Muscle of leg (tissue), 11 donors: ENCODE measurements around the gene TCERG1L. TPM values are rescaled to one million over a fixed set of nuclear protein-coding genes. Genes with fewer than 3 reads are reported as not detected.

ENCODE experiments used
- DNase-seq: peaks from one replicate; pipeline ENCODE4 v3.0.0; 2013
- H3K27ac ChIP-seq: one replicate; pipeline ENCODE4 v1.5.1; 2013; ENCODE audit warnings: mild to moderate bottlenecking, low read length, control low read depth
- H3K27me3 ChIP-seq: one replicate; pipeline ENCODE4 v1.6.1; 2013; ENCODE audit warnings: low read length; ENCODE audit not compliant: control insufficient read depth, insufficient read depth
- H3K36me3 ChIP-seq: one replicate; pipeline ENCODE4 v1.6.1; 2013; ENCODE audit warnings: low read length; ENCODE audit not compliant: control insufficient read depth, insufficient read depth
- H3K4me1 ChIP-seq: one replicate; pipeline ENCODE4 v1.6.1; 2013; ENCODE audit warnings: low read length; ENCODE audit not compliant: control insufficient read depth, insufficient read depth
- H3K4me3 ChIP-seq: one replicate; pipeline ENCODE4 v1.5.1; 2013; ENCODE audit warnings: low read length, control low read depth
- H3K9me3 ChIP-seq: replicated peaks from 2 replicates; pipeline ENCODE4 v1.6.1; 2013; ENCODE audit warnings: low read depth, low read length; ENCODE audit not compliant: control insufficient read depth
- WGBS: methylation state at CpG from one replicate; pipeline ENCODE4 v1.1.5; 2013; ENCODE audit warnings: missing lambda C conversion rate; ENCODE audit not compliant: insufficient coverage; 5-methylcytosine and 5-hydroxymethylcytosine counted together
- polyA plus RNA-seq, 8 donors: library from polyadenylated mRNA; unstranded; fragments of 120-200 nt; gene quantifications; one replicate each; pipeline versions ENCODE4 v1.2.1 to v1.2.3, GENCODE V29; 2013; ENCODE audit warnings: inconsistent platforms in 1 of 8, low replicate concordance in 1 of 8; ENCODE audit not compliant: insufficient read length in 8 of 8, insufficient read depth in 1 of 8
- total RNA-seq: library from RNA; stranded (reverse); fragments of 120-200 nt; gene quantifications from one replicate; pipeline ENCODE4 v1.2.4, GENCODE V29; 2013

Gene TCERG1L
- total and polyA plus RNA-seq, 9 donors = 0.04 to 1.1 (median 0.15) TPM

GRCh38 chr10:131230641-131231322 is 80.7 kb downstream of the TCERG1L start:
- no peaks in the 10 kb centered on the region for H3K36me3 ChIP-seq
- no peak for DNase-seq
- no peaks in the 10 kb centered on the region for H3K4me1 ChIP-seq
- 89% methylated on average over 15 of the region's 15 CpGs for WGBS
- peaks cover 5% of the 10 kb centered on the region for H3K27me3 ChIP-seq
- H3K9me3 ChIP-seq = peaks cover 5% of the 10 kb centered on the region
- H3K27ac ChIP-seq = no peak overlapping the region
- H3K4me3 ChIP-seq = no peak overlapping the region

GRCh38 chr10:131230166-131230565 is 81.4 kb downstream of the TCERG1L start:
- Histone ChIP-seq H3K4me3 (no peak overlapping the region), H3K4me1 (no peaks in the 10 kb centered on the region), H3K27ac (no peak overlapping the region), H3K36me3 (no peaks in the 10 kb centered on the region), H3K9me3 (peaks cover 5% of the 10 kb centered on the region), H3K27me3 (peaks cover 5% of the 10 kb centered on the region)
- no peak for DNase-seq
- 86% methylated on average over 15 of the region's 17 CpGs for WGBS

GRCh38 chr10:131227163-131227740 is 84.3 kb downstream of the TCERG1L start:
- no peak overlapping the region for H3K27ac ChIP-seq
- H3K4me3 ChIP-seq = no peak overlapping the region
- no peaks in the 10 kb centered on the region for H3K4me1 ChIP-seq
- no peaks in the 10 kb centered on the region for H3K36me3 ChIP-seq
- H3K9me3 ChIP-seq = peaks cover 3% of the 10 kb centered on the region
- no peak for DNase-seq
- H3K27me3 ChIP-seq = peaks cover 7% of the 10 kb centered on the region
- WGBS = 93% methylated on average over 11 of the region's 16 CpGs

- Histone ChIP-seq H3K4me3 (no peak overlapping the region), H3K27me3 (peaks cover 8% of the 10 kb centered on the region), H3K4me1 (no peaks in the 10 kb centered on the region), H3K27ac (no peak overlapping the region), H3K9me3 (peaks cover 3% of the 10 kb centered on the region), H3K36me3 (no peaks in the 10 kb centered on the region)
- no peak for DNase-seq
- 56% methylated on average over 8 of the region's 18 CpGs for WGBS
Observed at GRCh38 chr10:131226446-131227162, 84.9 kb downstream of the TCERG1L start.

GRCh38 chr10:131224106-131224505 is 87.4 kb downstream of the TCERG1L start:
- H3K9me3 ChIP-seq = peaks cover 1% of the 10 kb centered on the region
- H3K4me3 ChIP-seq = no peak overlapping the region
- H3K27ac ChIP-seq = no peak overlapping the region
- H3K4me1 ChIP-seq = no peaks in the 10 kb centered on the region
- 65% methylated on average over 7 of the region's 8 CpGs for WGBS
- no peak for DNase-seq
- no peaks in the 10 kb centered on the region for H3K36me3 ChIP-seq
- peaks cover 10% of the 10 kb centered on the region for H3K27me3 ChIP-seq

GRCh38 chr10:131223422-131223821 is 88.1 kb downstream of the TCERG1L start:
- no peaks in the 10 kb centered on the region for H3K9me3 ChIP-seq
- H3K27me3 ChIP-seq = peaks cover 10% of the 10 kb centered on the region
- 45% methylated on average over 4 of the region's 4 CpGs for WGBS
- no peak for DNase-seq
- no peak overlapping the region for H3K4me3 ChIP-seq
- no peaks in the 10 kb centered on the region for H3K4me1 ChIP-seq
- H3K36me3 ChIP-seq = no peaks in the 10 kb centered on the region
- no peak overlapping the region for H3K27ac ChIP-seq

- Histone ChIP-seq H3K27ac (no peak overlapping the region), H3K9me3 (no peaks in the 10 kb centered on the region), H3K4me3 (no peak overlapping the region), H3K4me1 (no peaks in the 10 kb centered on the region), H3K27me3 (peaks cover 10% of the 10 kb centered on the region), H3K36me3 (no peaks in the 10 kb centered on the region)
- no peak for DNase-seq
- WGBS = 86% methylated on average over 16 of the region's 16 CpGs
Observed at GRCh38 chr10:131222986-131223385, 88.5 kb downstream of the TCERG1L start.

- Histone ChIP-seq H3K27me3 (peaks cover 9% of the 10 kb centered on the region), H3K27ac (no peak overlapping the region), H3K9me3 (no peaks in the 10 kb centered on the region), H3K4me1 (no peaks in the 10 kb centered on the region), H3K36me3 (no peaks in the 10 kb centered on the region), H3K4me3 (no peak overlapping the region)
- 64% methylated on average over 22 of the region's 23 CpGs for WGBS
- no peak for DNase-seq
Observed at GRCh38 chr10:131221632-131222277, 89.8 kb downstream of the TCERG1L start.

GRCh38 chr10:131220601-131221171 is 90.8 kb downstream of the TCERG1L start:
- 81% methylated on average over 10 of the region's 11 CpGs for WGBS

More at GRCh38 chr10:131220601-131221171, 90.8 kb downstream of the TCERG1L start:
- H3K4me1 ChIP-seq = no peaks in the 10 kb centered on the region
- H3K4me3 ChIP-seq = no peak overlapping the region
- no peak overlapping the region for H3K27ac ChIP-seq
- DNase-seq = no peak
- H3K36me3 ChIP-seq = no peaks in the 10 kb centered on the region
- no peaks in the 10 kb centered on the region for H3K9me3 ChIP-seq
- peaks cover 5% of the 10 kb centered on the region for H3K27me3 ChIP-seq
